ENCODE measurements around the gene METRN. TPM values are rescaled to one million over a fixed set of nuclear protein-coding genes. Genes with fewer than 3 reads are reported as not detected.

The METRN gene
- total and polyA plus RNA-seq, 7 experiments from 2014 or later, result 3.7 to 5.1 (median 4.8) TPM

DNA sequence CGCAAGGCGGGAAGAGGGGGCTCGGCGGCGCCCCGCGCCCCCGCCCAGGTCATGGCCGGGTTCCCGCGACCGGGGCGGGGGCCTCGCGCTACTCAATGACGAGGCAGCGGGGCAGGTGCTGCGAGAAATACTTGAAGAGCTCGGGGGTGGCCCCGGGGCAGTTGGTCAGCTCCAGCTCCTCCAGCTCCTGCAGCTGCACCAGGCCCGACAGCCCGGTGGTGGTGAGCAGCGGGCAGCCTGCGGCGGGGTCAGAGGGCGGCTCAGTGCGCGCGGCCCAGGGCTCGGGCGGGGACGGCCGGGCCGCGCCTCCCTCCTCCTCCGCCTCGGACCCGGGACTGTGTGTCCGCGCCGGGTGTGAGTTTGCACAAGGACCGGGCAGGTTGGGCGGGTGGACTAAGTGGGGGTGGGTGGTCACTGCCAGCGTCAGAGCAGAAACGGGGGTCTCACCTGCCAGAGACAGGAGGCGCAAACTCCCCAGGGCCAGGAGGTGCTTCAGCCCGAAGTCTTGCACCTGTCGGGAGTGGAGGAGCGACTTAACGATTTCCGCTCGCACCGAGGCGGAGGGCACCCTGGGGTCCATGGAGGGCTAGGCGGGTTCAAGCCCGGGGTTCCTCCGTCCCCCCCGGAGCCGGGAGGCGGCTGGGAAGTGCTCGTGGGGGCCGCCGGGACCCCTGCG lies 20.6 kb upstream of the METRN start:
- ATAC-seq (no peak), DNase-seq (peak in 1 of 9 donors; percentile 44)
- peak overlapping the region; percentile 69 to 86 (median 80) for H3K4me3 Mint-ChIP-seq
- Histone ChIP-seq H3K36me3 (ENCODE audit: control insufficient read depth in 2 of 3, insufficient read depth in 3 of 3, low read length in 3 of 3) (no peaks in the 10 kb centered on the region), H3K27me3 (ENCODE audit: control insufficient read depth in 2 of 2, insufficient read depth in 2 of 2, low read length in 2 of 2) (no peaks in the 10 kb centered on the region), H3K9me3 (ENCODE audit: control insufficient read depth in 2 of 3, low read length in 3 of 3) (no peaks in the 10 kb centered on the region), H3K4me1 (ENCODE audit: control insufficient read depth in 2 of 2, insufficient read depth in 2 of 2, low read length in 2 of 2) (peaks cover 16 to 21% of the 10 kb centered on the region in 2 donors), H3K27ac (ENCODE audit: low read depth, low read length) (peak overlapping the region; percentile 54), H3K4me3 (ENCODE audit: low read length) (peak overlapping the region; percentile 67)
- peaks cover 0 to 2% (median 0%) of the 10 kb centered on the region in 11 donors for H3K9me3 Mint-ChIP-seq
- H3K27ac Mint-ChIP-seq, result peak overlapping the region in 1 of 9 donors; percentile 29
- H3K27me3 Mint-ChIP-seq, result peaks cover 0 to 19% (median 0%) of the 10 kb centered on the region in 5 donors
- POLR2A ChIA-PET, result interaction anchor here (2.0 to 2.4 kb wide), 8 partner anchors 10 to 94 kb away, joined by 5 to 24 read pairs (median 12); partner anchors contain the start of genes CHTF18, CIAO3, JMJD8 and METTL26
- CTCF ChIA-PET, result no interaction called here
- intact Hi-C loops (cut with micrococcal nuclease), result no loop called here
- H3K36me3 Mint-ChIP-seq, result peaks cover 0 to 4% (median 0%) of the 10 kb centered on the region in 5 donors
- H3K4me1 Mint-ChIP-seq, result peaks cover 4 to 43% (median 26%) of the 10 kb centered on the region in 7 donors

DNA sequence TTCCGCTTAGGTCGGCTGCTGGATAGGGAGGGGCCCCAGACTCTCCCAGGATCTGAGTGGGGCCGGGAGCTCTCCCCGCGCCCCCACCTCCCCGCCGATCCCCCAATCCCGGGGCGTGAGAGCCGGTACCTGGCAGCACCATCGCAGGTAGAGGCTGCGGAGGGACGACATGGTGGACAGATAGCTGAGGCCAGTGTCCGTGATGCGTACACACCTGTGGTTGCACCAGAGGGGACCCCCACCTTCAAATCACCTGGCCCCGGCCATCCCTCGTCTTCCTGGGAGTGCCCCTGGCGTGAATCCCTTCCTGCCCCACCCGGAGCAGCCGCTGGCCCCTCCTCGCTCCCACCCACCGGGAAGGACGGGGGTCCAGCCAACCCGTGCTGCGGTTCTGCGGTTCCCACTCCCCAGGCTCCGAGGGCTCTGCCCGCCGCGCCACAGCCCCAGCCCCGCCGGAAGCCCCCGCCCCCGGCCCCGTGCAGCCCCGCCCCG lies 20.0 kb upstream of the METRN start:
- peak overlapping the region in 9 of 10 donors; percentile 3 to 86 (median 76) for H3K4me3 Mint-ChIP-seq
- DNase-seq (no peak), ATAC-seq (no peak)
- H3K9me3 Mint-ChIP-seq, result peaks cover 0 to 2% (median 0%) of the 10 kb centered on the region in 11 donors
- CTCF ChIA-PET, result interaction anchor here (0.9 to 2.0 kb wide), 3 partner anchors 17 to 28 kb away, joined by 3 to 11 read pairs (median 4); no protein-coding TSS in a partner anchor
- H3K36me3 Mint-ChIP-seq, result peaks cover 0 to 4% (median 0%) of the 10 kb centered on the region in 5 donors
- H3K27me3 Mint-ChIP-seq, result peaks cover 0 to 19% (median 0%) of the 10 kb centered on the region in 5 donors
- peaks cover 4 to 43% (median 24%) of the 10 kb centered on the region in 7 donors for H3K4me1 Mint-ChIP-seq
- peak overlapping the region in 2 of 9 donors; percentile 79 to 81 for H3K27ac Mint-ChIP-seq
- no peaks in the 10 kb centered on the region for H3K27me3 ChIP-seq (ENCODE audit: control insufficient read depth in 2 of 2, insufficient read depth in 2 of 2, low read length in 2 of 2)
- peaks cover 16 to 22% of the 10 kb centered on the region in 2 donors for H3K4me1 ChIP-seq (ENCODE audit: control insufficient read depth in 2 of 2, insufficient read depth in 2 of 2, low read length in 2 of 2)
- POLR2A ChIA-PET, result interaction anchor here (0.6 to 2.4 kb wide), 23 partner anchors 8 to 1270 kb away, joined by 3 to 24 read pairs (median 7); partner anchors contain the start of genes ANTKMT, CCDC78, CHTF18 and CIAO3
- no peaks in the 10 kb centered on the region for H3K9me3 ChIP-seq (ENCODE audit: control insufficient read depth in 2 of 3, low read length in 3 of 3)
- no peaks in the 10 kb centered on the region for H3K36me3 ChIP-seq (ENCODE audit: control insufficient read depth in 2 of 3, insufficient read depth in 3 of 3, low read length in 3 of 3)
- intact Hi-C loops (cut with micrococcal nuclease), result loop anchor here (1.0 to 5.0 kb wide), 5 partner anchors 11 to 92 kb away; partner anchors contain the start of genes CHTF18 (in 1 of the 2), JMJD8 (in 1 of the 2), METRN (in 1 of the 2) and RHOT2 (in 1 of the 2)
- peak overlapping the region; percentile 54 for H3K27ac ChIP-seq (ENCODE audit: low read depth, low read length)
- H3K4me3 ChIP-seq (ENCODE audit: low read length), result peak overlapping the region; percentile 67

GRCh38 chr16:695355-696089 lies 19.4 kb upstream of the METRN start:
- H3K27me3 ChIP-seq (ENCODE audit: control insufficient read depth in 2 of 2, insufficient read depth in 2 of 2, low read length in 2 of 2), result no peaks in the 10 kb centered on the region
- H3K4me1 ChIP-seq (ENCODE audit: control insufficient read depth in 2 of 2, insufficient read depth in 2 of 2, low read length in 2 of 2), result peaks cover 22 to 26% of the 10 kb centered on the region in 2 donors
- Mint-ChIP-seq H3K4me1 (peaks cover 4 to 40% (median 23%) of the 10 kb centered on the region in 7 donors), H3K36me3 (peaks cover 0 to 3% (median 0%) of the 10 kb centered on the region in 5 donors), H3K27me3 (peaks cover 0 to 22% (median 0%) of the 10 kb centered on the region in 5 donors), H3K4me3 (peak overlapping the region; percentile 76 to 86 (median 84)), H3K9me3 (peaks cover 0 to 2% (median 0%) of the 10 kb centered on the region in 11 donors), H3K27ac (peak overlapping the region; percentile 20 to 86 (median 79))
- H3K4me3 ChIP-seq (ENCODE audit: low read length), result peak overlapping the region; percentile 91
- peak; percentile 90 for ATAC-seq
- ChIA-PET CTCF (interaction anchor here (0.5 to 2.0 kb wide), 4 partner anchors 17 to 268 kb away, joined by 3 to 11 read pairs (median 4); no protein-coding TSS in a partner anchor), POLR2A (interaction anchor here (0.6 to 2.4 kb wide), 32 partner anchors 8 to 1710 kb away, joined by 3 to 24 read pairs (median 5); partner anchors contain the start of genes ANTKMT, CCDC78, CHTF18 and CIAO3)
- intact Hi-C loops (cut with micrococcal nuclease), result loop anchor here (1.0 to 5.0 kb wide), 5 partner anchors 11 to 92 kb away; partner anchors contain the start of genes CHTF18 (in 1 of the 2), JMJD8 (in 1 of the 2), METRN (in 1 of the 2) and RHOT2 (in 1 of the 2)
- no peaks in the 10 kb centered on the region for H3K9me3 ChIP-seq (ENCODE audit: control insufficient read depth in 2 of 3, low read length in 3 of 3)
- H3K36me3 ChIP-seq (ENCODE audit: control insufficient read depth in 2 of 3, insufficient read depth in 3 of 3, low read length in 3 of 3), result no peaks in the 10 kb centered on the region
- H3K27ac ChIP-seq (ENCODE audit: low read depth, low read length), result peak overlapping the region; percentile 54
- peak; percentile 53 to 81 (median 74) for DNase-seq

- peaks cover 0 to 8% of the 10 kb centered on the region in 2 donors for H3K27me3 ChIP-seq (ENCODE audit: control insufficient read depth in 2 of 2, insufficient read depth in 2 of 2, low read length in 2 of 2)
- H3K4me1 ChIP-seq (ENCODE audit: control insufficient read depth in 2 of 2, insufficient read depth in 2 of 2, low read length in 2 of 2), result peaks cover 26 to 30% of the 10 kb centered on the region in 2 donors
Observed at GRCh38 chr16:698911-699671, 15.8 kb upstream of the METRN start.

DNA sequence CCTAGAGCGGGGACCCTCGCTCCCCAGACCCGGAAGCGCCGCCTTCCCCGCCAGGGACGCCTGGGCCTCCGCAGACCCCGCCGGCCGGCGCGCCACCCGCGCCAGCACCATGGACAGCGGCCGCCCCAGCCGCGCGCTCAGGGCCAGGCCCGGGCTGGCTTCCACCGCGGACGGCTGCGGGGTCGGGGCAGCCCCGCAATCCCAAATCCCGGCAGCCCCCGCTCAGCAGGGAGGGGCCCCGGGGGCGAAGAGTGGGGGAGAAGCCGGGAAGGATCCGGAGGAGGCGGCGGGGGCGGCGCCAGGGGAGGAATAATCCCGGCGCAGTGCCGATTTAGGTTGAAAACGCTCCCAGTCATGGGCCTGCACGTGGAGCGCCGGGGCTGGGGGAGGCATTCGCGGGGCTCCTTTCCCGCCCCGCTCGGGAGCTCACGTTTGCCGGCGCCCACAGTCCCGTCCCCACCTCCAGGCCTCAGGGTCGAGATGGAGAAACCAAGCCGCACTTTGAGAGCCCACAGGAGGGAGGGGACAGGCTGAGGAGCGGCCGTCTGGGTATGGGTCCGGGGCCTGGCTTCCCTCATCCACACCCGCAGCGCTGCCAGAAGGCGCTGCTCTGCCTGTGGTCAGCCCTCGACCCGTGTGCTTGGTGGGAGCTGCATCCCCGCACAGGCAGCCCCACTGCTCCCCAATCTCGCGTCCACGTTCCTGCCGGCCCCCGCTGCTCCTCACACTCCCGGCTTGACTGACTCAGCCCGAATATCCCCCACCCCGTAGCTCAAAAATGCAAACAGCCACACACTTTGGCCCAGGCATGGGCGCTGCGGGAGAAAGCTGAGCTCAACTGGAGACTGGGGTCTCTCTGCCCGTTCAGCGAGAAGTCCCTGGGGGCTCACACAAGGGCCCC lies 14.0 kb upstream of the METRN start:
- Mint-ChIP-seq H3K27ac (no peak overlapping the region), H3K9me3 (no peaks in the 10 kb centered on the region), H3K36me3 (no peaks in the 10 kb centered on the region), H3K4me3 (peak overlapping the region in 1 of 10 donors; percentile 28), H3K4me1 (peaks cover 4 to 20% (median 9%) of the 10 kb centered on the region in 7 donors), H3K27me3 (peaks cover 10 to 37% (median 12%) of the 10 kb centered on the region in 5 donors)
- ATAC-seq, result peak; percentile 77
- ChIA-PET POLR2A (interaction anchor here (1.3 kb wide), 2 partner anchors 15 to 21 kb away, joined by 3 to 4 read pairs; partner anchors contain the start of gene STUB1), CTCF (interaction anchor here (1.4 to 2.0 kb wide), 2 partner anchors 10 to 11 kb away, joined by 5 read pairs; no protein-coding TSS in a partner anchor)
- intact Hi-C loops (cut with micrococcal nuclease), result loop anchor here in 1 of 2 donors (5.0 kb wide), 1 partner anchor 486 kb away; no protein-coding TSS in a partner anchor
- Histone ChIP-seq H3K27ac (ENCODE audit: low read depth, low read length) (no peak overlapping the region), H3K36me3 (ENCODE audit: control insufficient read depth in 2 of 3, insufficient read depth in 3 of 3, low read length in 3 of 3) (no peaks in the 10 kb centered on the region), H3K4me3 (ENCODE audit: low read length) (no peak overlapping the region), H3K4me1 (ENCODE audit: control insufficient read depth in 2 of 2, insufficient read depth in 2 of 2, low read length in 2 of 2) (peaks cover 23 to 24% of the 10 kb centered on the region in 2 donors), H3K27me3 (ENCODE audit: control insufficient read depth in 2 of 2, insufficient read depth in 2 of 2, low read length in 2 of 2) (peaks cover 0 to 13% of the 10 kb centered on the region in 2 donors), H3K9me3 (ENCODE audit: control insufficient read depth in 2 of 3, low read length in 3 of 3) (no peaks in the 10 kb centered on the region)
- DNase-seq, result peak in 7 of 9 donors; percentile 48 to 78 (median 62)

More at GRCh38 chr16:698911-699671, 15.8 kb upstream of the METRN start:
- no peak overlapping the region for H3K4me3 ChIP-seq (ENCODE audit: low read length)
- Mint-ChIP-seq H3K27ac (peak overlapping the region in 1 of 9 donors; percentile 59), H3K36me3 (no peaks in the 10 kb centered on the region), H3K4me3 (peak overlapping the region in 5 of 10 donors; percentile 10 to 52 (median 46)), H3K9me3 (no peaks in the 10 kb centered on the region), H3K27me3 (peaks cover 10 to 35% (median 12%) of the 10 kb centered on the region in 5 donors), H3K4me1 (peaks cover 4 to 27% (median 16%) of the 10 kb centered on the region in 7 donors)
- no peaks in the 10 kb centered on the region for H3K36me3 ChIP-seq (ENCODE audit: control insufficient read depth in 2 of 3, insufficient read depth in 3 of 3, low read length in 3 of 3)
- ATAC-seq (no peak), DNase-seq (no peak)
- H3K9me3 ChIP-seq (ENCODE audit: control insufficient read depth in 2 of 3, low read length in 3 of 3), result no peaks in the 10 kb centered on the region
- H3K27ac ChIP-seq (ENCODE audit: low read depth, low read length), result no peak overlapping the region
- POLR2A ChIA-PET, result interaction anchor here (1.3 kb wide), 1 partner anchor 10 kb away, joined by 8 read pairs; the partner anchor contains the start of gene WDR24
- CTCF ChIA-PET, result interaction anchor here (1.0 kb wide), 1 partner anchor 13 kb away, joined by 6 read pairs; no protein-coding TSS in a partner anchor
- intact Hi-C loops (cut with micrococcal nuclease), result loop anchor here in 1 of 2 donors (5.0 kb wide), 1 partner anchor 88 kb away; the partner anchor contains the start of genes CHTF18 and RPUSD1

Measured in naive thymus-derived CD4-positive, alpha-beta T cell (primary cell).